WERI-Rb-1 (cell line): ENCODE measurements around the gene UNC13C.

Experiments used
- DNase-seq: peaks from one replicate; pipeline ENCODE4 v3.0.0-alpha.2; 2020
- H3K27ac ChIP-seq: fragments of 250-450 bp; sonication (Bioruptor Pico); 2 replicates; pipeline ENCODE4 v1.5.1; 2020; ENCODE audit warnings: mild to moderate bottlenecking, moderate library complexity
- H3K27me3 ChIP-seq: fragments of 250-450 bp; sonication (Bioruptor Pico); 2 replicates; pipeline ENCODE4 v1.5.1; 2021; ENCODE audit warnings: mild to moderate bottlenecking, low read depth, moderate library complexity; ENCODE audit not compliant: insufficient read depth, severe bottlenecking
- H3K36me3 ChIP-seq: fragments of 250-450 bp; sonication (Bioruptor Pico); 2 replicates; pipeline ENCODE4 v1.5.1; 2020; ENCODE audit warnings: mild to moderate bottlenecking, moderate library complexity
- H3K4me3 ChIP-seq: 2 replicates; pipeline ENCODE4 v1.5.1; 2011; ENCODE audit warnings: low read depth, mild to moderate bottlenecking, control low read depth, low read length
- H3K9me3 ChIP-seq: fragments of 250-450 bp; sonication (Bioruptor Pico); 2 replicates; pipeline ENCODE4 v1.5.1; 2021; ENCODE audit warnings: mild to moderate bottlenecking, moderate library complexity; ENCODE audit not compliant: severe bottlenecking
- CTCF ChIP-seq: IDR thresholded peaks from 2 replicates; pipeline ENCODE4 v1.5.1; 2011; ENCODE audit warnings: low read depth, mild to moderate bottlenecking, control low read depth, inconsistent platforms, low read length

The UNC13C gene

GRCh38 chr15:54547491-54547890 is 569.2 kb downstream of the UNC13C start:
- Histone ChIP-seq H3K27me3 (no peaks in the 10 kb centered on the region), H3K36me3 (no peaks in the 10 kb centered on the region), H3K4me3 (no peak overlapping the region), H3K27ac (no peak overlapping the region), H3K9me3 (peaks cover 2% of the 10 kb centered on the region)
- no peak for TF ChIP-seq CTCF
- no peak for DNase-seq

DNA sequence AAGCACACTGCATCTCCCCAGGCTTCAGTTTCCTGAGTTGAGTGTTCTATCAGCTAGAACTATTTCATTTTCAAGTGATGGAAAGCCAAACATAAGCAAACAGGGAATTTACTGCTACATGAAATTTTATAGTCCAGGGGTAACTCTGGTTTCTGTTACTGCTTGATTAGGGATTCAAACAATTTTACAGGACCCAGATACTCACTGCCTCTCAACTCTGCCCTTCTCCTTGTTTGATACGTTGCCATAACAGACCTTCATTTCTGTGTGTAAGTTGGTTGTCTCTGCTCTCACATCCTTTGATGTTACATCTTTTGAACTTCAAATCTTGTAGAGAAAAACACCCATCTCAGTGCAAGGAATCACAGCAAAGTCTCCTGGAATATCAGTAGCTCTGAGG is 572.7 kb downstream of the UNC13C start:
- H3K27me3 ChIP-seq, result no peaks in the 10 kb centered on the region
- H3K27ac ChIP-seq, result no peak overlapping the region
- H3K36me3 ChIP-seq, result no peaks in the 10 kb centered on the region
- H3K4me3 ChIP-seq, result no peak overlapping the region
- H3K9me3 ChIP-seq, result peaks cover under 1% of the 10 kb centered on the region
- no peak for DNase-seq
- TF ChIP-seq CTCF, result no peak

GRCh38 chr15:54556231-54556630 is 578.0 kb downstream of the UNC13C start:
- H3K36me3 ChIP-seq, result no peaks in the 10 kb centered on the region
- no peak for TF ChIP-seq CTCF
- no peak overlapping the region for H3K27ac ChIP-seq
- H3K27me3 ChIP-seq, result no peaks in the 10 kb centered on the region
- no peak overlapping the region for H3K4me3 ChIP-seq
- no peak for DNase-seq
- no peaks in the 10 kb centered on the region for H3K9me3 ChIP-seq

DNA sequence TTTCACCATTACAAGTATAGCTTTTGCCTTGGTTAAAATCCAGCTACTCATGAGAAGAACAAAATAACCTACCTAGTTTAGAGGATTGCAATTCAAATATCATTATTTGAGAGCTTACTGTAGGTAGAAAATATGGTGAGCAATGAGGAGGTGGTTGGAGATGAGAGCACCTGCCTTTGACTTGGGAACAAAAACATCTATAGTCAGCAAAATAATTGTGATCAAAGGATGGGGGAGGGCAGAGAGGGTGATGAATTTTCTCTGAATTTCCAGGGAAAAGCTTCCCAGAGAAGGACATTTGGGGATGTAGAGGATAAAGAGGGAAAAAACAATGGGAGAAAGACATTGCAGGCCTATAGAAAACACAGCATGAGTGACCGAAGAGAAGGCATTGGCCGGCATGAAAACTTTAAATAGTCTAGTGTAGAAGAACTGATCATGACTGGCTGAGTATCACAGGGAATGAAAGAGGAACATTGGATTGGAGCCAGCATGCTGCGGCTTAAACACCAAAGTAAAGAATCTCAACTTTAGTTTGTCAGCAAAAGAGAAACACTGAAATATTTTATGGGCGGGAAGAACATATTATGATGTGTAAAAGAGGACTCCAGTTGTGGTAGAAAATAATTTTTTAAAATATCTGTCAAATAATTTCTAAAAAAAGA is 581.3 kb downstream of the UNC13C start:
- no peak overlapping the region for H3K27ac ChIP-seq
- no peaks in the 10 kb centered on the region for H3K36me3 ChIP-seq
- no peak for DNase-seq
- no peaks in the 10 kb centered on the region for H3K9me3 ChIP-seq
- TF ChIP-seq CTCF, result no peak
- no peak overlapping the region for H3K4me3 ChIP-seq
- no peaks in the 10 kb centered on the region for H3K27me3 ChIP-seq

- DNase-seq, result no peak
- H3K4me3 ChIP-seq, result no peak overlapping the region
- no peaks in the 10 kb centered on the region for H3K36me3 ChIP-seq
- H3K27me3 ChIP-seq, result no peaks in the 10 kb centered on the region
- no peaks in the 10 kb centered on the region for H3K9me3 ChIP-seq
- no peak for TF ChIP-seq CTCF
- H3K27ac ChIP-seq, result no peak overlapping the region
Measured at GRCh38 chr15:54560417-54560816, 582.2 kb downstream of the UNC13C start.

- Histone ChIP-seq H3K27me3 (no peaks in the 10 kb centered on the region), H3K27ac (no peak overlapping the region), H3K36me3 (no peaks in the 10 kb centered on the region), H3K9me3 (no peaks in the 10 kb centered on the region), H3K4me3 (no peak overlapping the region)
- no peak for TF ChIP-seq CTCF
- DNase-seq, result no peak
Measured at GRCh38 chr15:54564166-54564565, 585.9 kb downstream of the UNC13C start.
